Lower leg skin (tissue), 4 donors: ENCODE results near the gene TBC1D25. TPM values are rescaled to one million over a fixed set of nuclear protein-coding genes. Genes with fewer than 3 reads are reported as not detected.
A peak's percentile ranks its signal among the peaks of the same experiment; 100 is the strongest.
"Not testable (repeated sequence)": the region's sequence is repeated elsewhere in the genome, so short reads cannot be mapped to it uniquely, and the experiment has no call there.

ENCODE experiments used
- DNase-seq, 2 donors: peaks; one replicate each; pipeline ENCODE4 v3.0.0-alpha.2; 2019; ENCODE audit warnings: low spot score in 2 of 2
- H3K4me3 ChIP-seq: fragments of 200-600 bp; sonication (generic); 2 replicates; pipeline ENCODE4 v1.5.1; 2017; ENCODE audit warnings: mild to moderate bottlenecking, low read depth; ENCODE audit not compliant: poor library complexity, severe bottlenecking
- CTCF ChIP-seq, 3 donors: fragments of 450-650 bp; IDR thresholded peaks; one replicate each; pipeline ENCODE4 v1.5.1; 2016; ENCODE audit warnings: antibody characterized with exemption in 3 of 3, mild to moderate bottlenecking in 3 of 3, moderate library complexity in 2 of 3
- POLR2A ChIP-seq, 2 donors: fragments of 450-650 bp; IDR thresholded peaks; one replicate each; pipeline ENCODE4 v1.6.1; 2016 to 2017; ENCODE audit warnings: antibody characterized with exemption in 2 of 2, mild to moderate bottlenecking in 1 of 2, moderate library complexity in 1 of 2
- WGBS, 2 donors: methylation state at CpG; one replicate each; pipeline ENCODE4 v1.1.5; 2018; 5-methylcytosine and 5-hydroxymethylcytosine counted together
- intact Hi-C: fragments of 100-400 bp; cut with DNase I; formaldehyde crosslinking; loops from one replicate; pipeline ENCODE4 v1.15.0; 2023; ENCODE audit warnings: low total_unique reads
- total RNA-seq, 4 donors: library from RNA; depleted of rRNA; stranded (reverse); fragments of >200 nt; gene quantifications; one replicate each; pipeline ENCODE4 v1.1.0, GENCODE V29; 2016

Gene TBC1D25
- total RNA-seq, 4 donors from 2014 or later, result 11.6 to 43.8 (median 16.2) TPM

DNA sequence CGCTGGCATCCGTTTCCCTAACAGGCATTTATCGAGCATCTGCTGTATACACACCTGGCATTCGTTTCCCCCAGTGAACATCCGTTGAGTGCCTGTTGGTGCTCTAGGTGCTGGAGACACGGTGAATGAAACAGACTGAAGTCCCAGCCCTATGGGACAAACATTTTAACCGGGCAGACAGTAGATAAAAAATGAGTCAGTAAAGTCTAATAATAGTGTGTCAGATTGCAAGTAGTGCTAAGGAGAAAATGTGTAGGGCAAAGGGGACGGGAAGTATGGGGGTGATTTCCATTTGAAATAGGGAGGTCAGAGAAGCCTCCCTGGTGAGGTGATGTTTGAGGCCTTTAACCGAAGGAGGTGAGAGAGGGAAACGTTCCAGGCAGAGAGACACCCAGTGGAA lies 23.2 kb upstream of the TBC1D25 start:
- intact Hi-C loops, result no loop called here
- no peak overlapping the region for H3K4me3 ChIP-seq
- WGBS, 2 donors, result 84 to 89% methylated on average over 10 of the region's 10 CpGs

DNA sequence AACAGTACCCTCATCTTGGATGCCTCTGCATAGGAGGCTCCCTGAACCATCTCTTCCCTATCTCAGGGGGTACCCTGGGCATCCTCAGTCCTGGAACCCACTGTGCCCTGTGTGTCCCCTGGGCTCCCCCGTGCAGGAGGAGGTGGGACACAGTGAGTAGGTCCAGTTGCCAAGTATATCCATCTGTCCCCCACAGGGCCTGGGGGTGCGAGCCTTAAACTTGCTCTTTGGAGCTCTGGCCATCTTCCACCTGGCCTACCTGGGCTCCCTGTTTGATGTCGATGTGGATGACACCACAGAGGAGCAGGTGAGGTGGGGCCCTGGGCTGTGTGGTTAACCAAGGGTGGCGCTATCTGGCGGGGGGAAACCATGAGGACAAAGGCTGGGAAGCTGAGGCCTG lies 22.5 kb upstream of the TBC1D25 start:
- 65 to 90% methylated on average over 2 to 5 of the region's 5 CpGs for WGBS, 2 donors
- TF ChIP-seq POLR2A (IDR thresholded peaks at IDR 0.05) (no peak), CTCF (IDR thresholded peaks at IDR 0.05) (no peak)
- no peak overlapping the region for H3K4me3 ChIP-seq
- intact Hi-C loops, result no loop called here
- no peak for DNase-seq

More for the DNA sequence above, 23.2 kb upstream of the TBC1D25 start:
- TF ChIP-seq POLR2A (IDR thresholded peaks at IDR 0.05), result no peak
- DNase-seq, result no peak

GRCh38 chrX:48519481-48519880 lies 20.0 kb upstream of the TBC1D25 start:
- H3K4me3 ChIP-seq, intact Hi-C loops, DNase-seq: not testable (repeated sequence)
- WGBS, 2 donors, result 68 to 71% methylated on average over 4 of the region's 4 CpGs

DNA sequence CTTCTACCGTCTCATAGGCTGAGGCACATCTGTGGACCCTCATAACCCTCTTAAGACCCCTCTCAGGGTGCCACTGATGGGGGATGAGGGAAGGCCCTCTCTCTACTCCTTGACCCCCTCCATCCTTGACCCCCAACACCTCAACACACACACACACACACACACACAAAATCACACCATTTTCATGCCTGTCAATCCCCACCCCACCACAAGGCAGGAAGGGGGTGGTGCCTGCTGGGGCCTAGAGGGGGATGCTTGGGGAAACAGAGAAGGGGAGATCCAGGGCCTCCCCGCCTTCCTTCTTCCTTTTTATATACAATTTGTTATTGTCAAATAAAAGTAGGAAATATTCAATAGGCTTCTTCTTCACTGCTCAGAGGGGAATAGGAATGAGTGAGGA lies 19.1 kb upstream of the TBC1D25 start:
- intact Hi-C loops, result no loop called here
- TF ChIP-seq CTCF (IDR thresholded peaks at IDR 0.05) (no peak), POLR2A (IDR thresholded peaks at IDR 0.05) (no peak)
- WGBS, 2 donors, result 85 to 94% methylated on average over 2 of the region's 2 CpGs
- no peak for DNase-seq
- no peak overlapping the region for H3K4me3 ChIP-seq

DNA sequence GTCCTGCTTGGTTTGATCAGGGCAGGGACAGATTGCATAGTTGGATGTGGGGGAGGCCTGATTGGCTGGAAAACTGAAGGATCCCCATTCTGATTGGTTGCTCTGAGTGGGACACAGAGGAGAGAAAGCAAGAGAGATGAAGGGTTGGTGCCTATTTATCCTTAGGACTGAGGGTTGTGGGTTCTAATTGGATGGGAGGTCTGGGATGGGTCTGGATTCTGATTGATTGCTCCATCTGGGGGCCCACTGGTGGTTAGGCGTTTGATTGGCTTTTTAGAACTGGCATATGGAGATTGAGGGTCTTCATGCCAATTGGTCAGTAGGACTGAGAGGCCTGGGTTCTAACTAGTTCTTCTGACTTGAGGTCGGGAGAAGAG lies 18.6 kb upstream of the TBC1D25 start:
- DNase-seq, result no peak
- H3K4me3 ChIP-seq, result no peak overlapping the region
- no peak for TF ChIP-seq CTCF (IDR thresholded peaks at IDR 0.05)
- TF ChIP-seq POLR2A (IDR thresholded peaks at IDR 0.05), result no peak
- intact Hi-C loops, result no loop called here
- 36 to 46% methylated on average over 2 of the region's 2 CpGs for WGBS, 2 donors

GRCh38 chrX:48521353-48522243 lies 17.9 kb upstream of the TBC1D25 start, which contains the start of gene EBP:
EBP (plus strand) TSS chrX:48521808; CDS start chrX:48523772, 1,964 bp downstream.
- TF ChIP-seq CTCF (IDR thresholded peaks at IDR 0.05), result no peak
- TF ChIP-seq POLR2A (IDR thresholded peaks at IDR 0.05), result no peak
- 2 to 39% methylated on average over 21 to 66 of the region's 66 CpGs for WGBS, 2 donors
- intact Hi-C loops, result no loop called here

More at GRCh38 chrX:48521353-48522243, 17.9 kb upstream of the TBC1D25 start, which contains the start of gene EBP:
- H3K4me3 ChIP-seq, result peak within 1 kb of the TSS; percentile 30
- DNase-seq, result peak; percentile 85 to 97
